HUES48 (cell line): Measurements from ENCODE around the gene LGI2.

Experiments
- H3K27ac ChIP-seq: one replicate; pipeline ENCODE4 v1.7.0; 2013; ENCODE audit warnings: low read depth, low read length, inconsistent platforms
- H3K27me3 ChIP-seq: 2 replicates; pipeline ENCODE4 v1.6.1; 2013; ENCODE audit warnings: mild to moderate bottlenecking, low read length; ENCODE audit not compliant: control insufficient read depth, insufficient read depth
- H3K36me3 ChIP-seq: 2 replicates; pipeline ENCODE4 v1.6.1; 2013; ENCODE audit warnings: low read length; ENCODE audit not compliant: control insufficient read depth, insufficient read depth
- H3K4me1 ChIP-seq: 2 replicates; pipeline ENCODE4 v1.6.1; 2013; ENCODE audit warnings: mild to moderate bottlenecking, low read length; ENCODE audit not compliant: control insufficient read depth, insufficient read depth
- H3K4me3 ChIP-seq: 2 replicates; pipeline ENCODE4 v1.5.1; 2013; ENCODE audit warnings: mild to moderate bottlenecking, low read depth, low read length
- H3K9ac ChIP-seq: 2 replicates; pipeline ENCODE4 v1.6.1; 2013; ENCODE audit warnings: mild to moderate bottlenecking, low read depth, low read length, moderate library complexity
- H3K9me3 ChIP-seq: 2 replicates; pipeline ENCODE4 v1.6.1; 2013; ENCODE audit warnings: low read length; ENCODE audit not compliant: control insufficient read depth, insufficient read depth

LGI2 gene

DNA sequence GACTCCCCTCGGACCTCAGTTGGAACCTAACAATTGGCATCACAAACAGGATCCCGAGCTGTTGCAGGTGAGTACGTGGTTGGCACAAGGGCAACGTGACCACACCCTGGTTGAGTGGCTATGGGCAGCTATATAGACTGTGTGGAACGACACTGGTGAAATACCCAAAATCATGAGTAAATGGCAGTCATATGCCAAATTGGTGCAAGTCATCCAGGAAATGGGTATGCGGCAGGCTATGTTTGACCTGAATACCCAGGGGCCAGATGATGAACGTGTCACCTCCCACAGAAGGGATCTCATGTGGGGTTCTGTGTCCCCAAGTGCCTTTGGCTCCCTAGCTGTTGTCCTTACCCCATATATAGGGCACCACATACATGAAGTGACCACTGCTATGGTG lies 64.7 kb downstream of the LGI2 start:
- Histone ChIP-seq H3K9me3 (peaks cover 29% of the 10 kb centered on the region), H3K9ac (no peak overlapping the region), H3K4me1 (no peaks in the 10 kb centered on the region), H3K4me3 (no peak overlapping the region), H3K27me3 (no peaks in the 10 kb centered on the region), H3K36me3 (no peaks in the 10 kb centered on the region), H3K27ac (no peak overlapping the region)

DNA sequence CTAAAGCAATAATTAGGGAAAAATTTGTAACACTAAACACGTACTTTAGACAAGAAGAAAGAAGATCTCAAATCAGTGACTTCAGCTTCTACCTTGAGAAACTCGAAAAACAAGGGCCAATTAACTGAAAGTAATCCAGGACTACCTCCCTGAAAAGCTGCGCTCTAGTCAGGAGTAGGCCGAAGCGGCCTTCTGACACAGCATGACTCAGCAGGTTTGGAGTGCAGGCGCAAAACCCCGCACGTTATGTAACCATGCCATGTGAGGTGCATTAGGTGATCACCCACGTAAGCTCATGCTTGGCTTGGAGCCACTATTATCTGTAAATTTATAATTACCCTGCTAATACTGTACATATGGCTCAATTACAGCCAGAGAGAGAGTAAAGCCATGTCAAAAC lies 65.1 kb downstream of the LGI2 start:
- Histone ChIP-seq H3K36me3 (no peaks in the 10 kb centered on the region), H3K4me1 (no peaks in the 10 kb centered on the region), H3K9ac (no peak overlapping the region), H3K4me3 (no peak overlapping the region), H3K9me3 (peaks cover 29% of the 10 kb centered on the region), H3K27ac (no peak overlapping the region), H3K27me3 (no peaks in the 10 kb centered on the region)

DNA sequence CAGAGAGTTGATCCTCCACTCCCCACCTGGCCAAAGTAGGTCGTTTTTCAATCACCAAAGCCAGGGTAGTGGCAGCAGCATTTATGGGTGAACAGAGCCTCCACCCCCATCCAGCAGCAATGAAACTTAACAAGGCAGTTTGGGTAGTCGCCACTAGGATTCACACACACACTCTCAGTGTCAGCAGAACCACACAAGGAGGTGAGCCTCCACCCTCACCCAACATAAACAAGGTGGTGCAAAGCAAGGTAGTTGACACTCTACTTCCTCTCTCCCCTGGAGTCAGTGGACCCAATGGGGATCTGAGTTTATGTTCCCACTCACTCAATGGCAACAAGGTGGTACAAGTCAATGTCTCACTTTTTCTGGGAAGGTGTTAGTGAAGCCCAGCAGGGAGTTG lies 67.5 kb downstream of the LGI2 start:
- Histone ChIP-seq H3K27me3 (no peaks in the 10 kb centered on the region), H3K9me3 (peaks cover 29% of the 10 kb centered on the region), H3K36me3 (no peaks in the 10 kb centered on the region), H3K9ac (no peak overlapping the region), H3K27ac (no peak overlapping the region), H3K4me3 (no peak overlapping the region), H3K4me1 (no peaks in the 10 kb centered on the region)

- Histone ChIP-seq H3K9ac (no peak overlapping the region), H3K4me1 (peaks cover 9% of the 10 kb centered on the region; the same call in 1 of the 2 replicates), H3K4me3 (no peak overlapping the region)
These were observed 72.9 kb downstream of the LGI2 start for GRCh38 chr4:24957886-24958285.

DNA sequence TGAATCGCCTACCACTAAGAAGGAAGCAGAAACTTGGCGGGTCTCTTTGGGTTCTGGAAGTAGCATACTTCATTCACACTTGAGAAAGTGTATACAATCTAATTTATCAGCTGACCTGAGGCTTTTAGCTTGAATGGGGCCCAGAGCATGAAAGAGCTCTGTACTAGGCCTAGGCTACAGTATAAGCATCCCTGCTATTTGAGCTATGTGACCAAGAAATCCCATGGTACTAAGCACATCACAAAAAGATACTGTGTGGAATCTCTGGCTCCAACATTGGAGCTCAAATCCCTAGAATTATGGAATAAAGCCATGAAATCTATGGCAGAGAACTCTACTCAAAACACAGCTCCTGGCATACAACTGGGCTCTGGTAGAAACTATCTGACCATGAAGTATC lies 74.0 kb downstream of the LGI2 start:
- no peaks in the 10 kb centered on the region for H3K9me3 ChIP-seq
- H3K36me3 ChIP-seq = no peaks in the 10 kb centered on the region
- no peak overlapping the region for H3K4me3 ChIP-seq
- H3K27me3 ChIP-seq = no peaks in the 10 kb centered on the region
- no peak overlapping the region for H3K9ac ChIP-seq
- no peak overlapping the region for H3K27ac ChIP-seq
- H3K4me1 ChIP-seq = peaks cover 9% of the 10 kb centered on the region; the same call in 1 of the 2 replicates

More at GRCh38 chr4:24957886-24958285, 72.9 kb downstream of the LGI2 start:
- Histone ChIP-seq H3K9me3 (no peaks in the 10 kb centered on the region), H3K27ac (no peak overlapping the region), H3K36me3 (no peaks in the 10 kb centered on the region), H3K27me3 (no peaks in the 10 kb centered on the region)

DNA sequence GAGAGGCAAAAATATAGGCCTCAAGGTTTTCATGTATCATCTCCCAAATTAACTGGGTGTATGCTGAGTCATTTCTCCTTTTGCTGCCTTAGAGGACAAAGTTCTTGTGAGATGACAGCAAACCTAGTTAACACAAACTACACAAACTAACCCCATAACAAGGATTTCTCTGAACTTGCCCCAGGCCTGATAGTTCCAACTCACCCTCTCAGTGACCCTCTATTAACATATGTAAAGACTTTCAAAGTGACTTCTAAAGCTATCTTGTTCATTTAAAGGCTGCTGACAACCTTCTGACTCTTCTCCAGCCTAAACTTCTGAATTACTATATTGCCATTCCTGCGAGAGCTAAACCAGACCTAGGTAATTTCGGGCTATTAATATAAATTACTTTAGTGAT lies 74.7 kb downstream of the LGI2 start:
- no peaks in the 10 kb centered on the region for H3K9me3 ChIP-seq
- H3K4me3 ChIP-seq = no peak overlapping the region
- peaks cover 9% of the 10 kb centered on the region; the same call in 1 of the 2 replicates for H3K4me1 ChIP-seq
- H3K27me3 ChIP-seq = no peaks in the 10 kb centered on the region
- no peak overlapping the region for H3K27ac ChIP-seq
- H3K36me3 ChIP-seq = no peaks in the 10 kb centered on the region
- no peak overlapping the region for H3K9ac ChIP-seq

GRCh38 chr4:24952667-24953066 lies 78.1 kb downstream of the LGI2 start:
- no peaks in the 10 kb centered on the region for H3K9me3 ChIP-seq
- no peak overlapping the region for H3K27ac ChIP-seq
- no peak overlapping the region for H3K4me3 ChIP-seq
- H3K27me3 ChIP-seq = no peaks in the 10 kb centered on the region
- H3K9ac ChIP-seq = no peak overlapping the region
- peaks cover 9% of the 10 kb centered on the region; the same call in 1 of the 2 replicates for H3K4me1 ChIP-seq
- H3K36me3 ChIP-seq = no peaks in the 10 kb centered on the region

DNA sequence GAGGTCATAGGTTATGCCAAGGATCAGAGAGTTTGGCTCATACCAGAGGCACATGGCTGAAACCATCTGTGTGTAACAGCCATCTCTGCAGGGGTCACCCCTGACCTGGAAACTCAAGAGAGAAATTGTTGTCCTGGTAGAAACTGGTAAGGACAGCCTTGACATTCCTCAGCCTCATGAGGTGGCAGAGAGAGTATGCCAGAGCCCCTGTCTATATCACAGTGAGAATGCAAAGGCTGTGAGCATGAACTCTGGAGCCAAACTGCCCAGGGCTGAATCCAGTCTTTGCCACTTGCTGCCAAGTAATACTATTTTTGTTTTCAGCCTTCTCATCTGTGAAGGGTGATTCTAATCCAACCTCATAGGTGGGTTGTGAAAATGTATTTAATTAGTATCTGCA lies 80.8 kb downstream of the LGI2 start:
- no peak overlapping the region for H3K27ac ChIP-seq
- H3K9ac ChIP-seq = no peak overlapping the region
- H3K4me3 ChIP-seq = no peak overlapping the region
- no peaks in the 10 kb centered on the region for H3K9me3 ChIP-seq
- H3K4me1 ChIP-seq = no peaks in the 10 kb centered on the region
- no peaks in the 10 kb centered on the region for H3K36me3 ChIP-seq
- no peaks in the 10 kb centered on the region for H3K27me3 ChIP-seq
